ENCODE results near the gene PRR7.
"Not testable (repeated sequence)": the region's sequence is repeated elsewhere in the genome, so short reads cannot be mapped to it uniquely, and the experiment has no call there.

Gene PRR7

GRCh38 chr5:177446200-177447065 is at the start of gene PRR7:
PRR7 (plus strand) TSS chr5:177446814; CDS start chr5:177455068, 8,254 bp downstream.
- peak; percentile 81 for DNase-seq

GRCh38 chr5:177397875-177398390 is 48.7 kb upstream of the PRR7 start:
- DNase-seq, result no peak

- DNase-seq, result no peak
These were observed 46.4 kb upstream of the PRR7 start, which contains the start of gene PFN3 for GRCh38 chr5:177399997-177400868. PFN3 (minus strand) TSS chr5:177400661; CDS start chr5:177400576, 85 bp downstream.

GRCh38 chr5:177402271-177403043 is 44.2 kb upstream of the PRR7 start:
- DNase-seq, result peak; percentile 86

- DNase-seq, result peak; percentile 63
These were observed 43.4 kb upstream of the PRR7 start for GRCh38 chr5:177403102-177403791.

GRCh38 chr5:177403792-177404640 is 42.6 kb upstream of the PRR7 start:
- DNase-seq, result peak; percentile 90

- DNase-seq, result no peak
These were observed 41.9 kb upstream of the PRR7 start for GRCh38 chr5:177404641-177405179.

- DNase-seq, result no peak
These were observed 41.3 kb upstream of the PRR7 start for GRCh38 chr5:177405312-177405711.

- DNase-seq, result peak; percentile 16
These were observed 40.8 kb upstream of the PRR7 start for GRCh38 chr5:177405805-177406204.

- no peak for DNase-seq
These were observed 37.4 kb upstream of the PRR7 start, which contains the start of gene F12 for GRCh38 chr5:177409043-177409801. F12 (minus strand) TSS chr5:177409564; CDS start chr5:177409527, 37 bp downstream.

- DNase-seq, result no peak
These were observed 36.0 kb upstream of the PRR7 start for GRCh38 chr5:177410575-177410974.

- DNase-seq, result peak; percentile 21
These were observed 33.9 kb upstream of the PRR7 start for GRCh38 chr5:177412603-177413233.

GRCh38 chr5:177414481-177414880 is 32.1 kb upstream of the PRR7 start:
- no peak for DNase-seq

GRCh38 chr5:177417081-177417480 is 29.5 kb upstream of the PRR7 start:
- DNase-seq, result not testable (repeated sequence)

GRCh38 chr5:177419046-177419445 is 27.6 kb upstream of the PRR7 start:
- no peak for DNase-seq

GRCh38 chr5:177420472-177420871 is 26.1 kb upstream of the PRR7 start:
- not testable (repeated sequence) for DNase-seq

GRCh38 chr5:177421062-177421798 is 25.4 kb upstream of the PRR7 start:
- DNase-seq, result no peak

GRCh38 chr5:177423671-177424070 is 22.9 kb upstream of the PRR7 start:
- DNase-seq, result no peak
